ENCODE data around the gene BPIFB3. TPM values are rescaled to one million over a fixed set of nuclear protein-coding genes. Genes with fewer than 3 reads are reported as not detected.

BPIFB3 gene
- total RNA-seq, 1 donor from 2014 or later: not detected

DNA sequence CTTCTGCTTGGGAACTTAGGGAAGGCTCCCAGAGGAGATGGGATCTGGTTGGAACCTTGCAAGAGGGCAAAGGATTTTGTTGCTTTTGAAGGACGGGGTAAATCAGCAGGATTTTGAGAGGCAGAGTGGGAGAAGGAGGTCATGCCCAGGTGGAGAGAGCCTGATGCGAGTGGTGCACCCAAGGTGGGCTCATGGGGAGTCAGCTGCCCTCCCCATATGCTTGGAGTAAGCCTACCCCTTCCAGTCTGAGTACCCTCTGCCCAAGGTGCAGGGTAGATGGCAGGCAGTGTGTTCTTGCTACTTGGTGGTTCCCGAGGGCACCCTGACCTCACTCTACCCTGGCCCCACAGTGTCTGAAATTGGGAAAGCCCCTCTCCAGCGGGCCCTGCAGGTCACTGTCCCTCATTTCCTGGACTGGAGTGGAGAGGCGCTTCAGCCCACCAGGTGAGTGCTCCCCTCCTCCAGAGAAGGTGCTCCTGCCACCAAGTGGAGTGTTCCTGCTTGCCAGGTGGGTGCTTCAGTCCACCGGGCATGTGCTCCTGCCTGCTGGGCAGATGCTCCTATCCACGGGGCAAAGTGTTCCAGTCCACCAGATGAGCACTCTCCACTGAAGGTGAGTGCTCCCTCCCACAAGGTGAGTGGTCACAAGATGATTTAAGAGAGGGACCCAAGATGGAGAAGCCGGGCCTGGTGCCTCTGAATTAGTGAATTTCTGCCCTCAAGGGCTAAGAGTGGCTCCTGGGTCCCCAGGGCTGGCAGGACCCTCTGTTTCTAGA is 42.8 kb upstream of the BPIFB3 start:
- no peak overlapping the region for H3K4me3 ChIP-seq
- no peaks in the 10 kb centered on the region for H3K9me3 ChIP-seq
- no peak overlapping the region for H3K27ac ChIP-seq
- intact Hi-C loops (cut with DNase I): no loop called here
- no peak for DNase-seq (ENCODE audit: low spot score in 2 of 2)
- no peak for TF ChIP-seq CTCF (IDR thresholded peaks at IDR 0.05)
- no peaks in the 10 kb centered on the region for H3K27me3 ChIP-seq
- H3K36me3 ChIP-seq: no peaks in the 10 kb centered on the region
- no peaks in the 10 kb centered on the region for H3K4me1 ChIP-seq

GRCh38 chr20:33012327-33013189 is 41.1 kb upstream of the BPIFB3 start:
- no peak for DNase-seq (ENCODE audit: low spot score in 2 of 2)
- H3K36me3 ChIP-seq: no peaks in the 10 kb centered on the region
- TF ChIP-seq CTCF (IDR thresholded peaks at IDR 0.05): no peak
- no peaks in the 10 kb centered on the region for H3K27me3 ChIP-seq
- no peak overlapping the region for H3K4me3 ChIP-seq
- intact Hi-C loops (cut with DNase I): no loop called here
- H3K27ac ChIP-seq: no peak overlapping the region
- H3K9me3 ChIP-seq: no peaks in the 10 kb centered on the region
- no peaks in the 10 kb centered on the region for H3K4me1 ChIP-seq

GRCh38 chr20:33013701-33014326 is 39.9 kb upstream of the BPIFB3 start:
- Histone ChIP-seq H3K4me3 (no peak overlapping the region), H3K9me3 (no peaks in the 10 kb centered on the region), H3K27me3 (no peaks in the 10 kb centered on the region), H3K27ac (no peak overlapping the region), H3K36me3 (no peaks in the 10 kb centered on the region), H3K4me1 (no peaks in the 10 kb centered on the region)
- intact Hi-C loops (cut with DNase I): no loop called here
- no peak for DNase-seq (ENCODE audit: low spot score in 2 of 2)
- no peak for TF ChIP-seq CTCF (IDR thresholded peaks at IDR 0.05)

GRCh38 chr20:33014336-33015113 is 39.2 kb upstream of the BPIFB3 start:
- DNase-seq (ENCODE audit: low spot score in 2 of 2): no peak
- intact Hi-C loops (cut with DNase I): no loop called here
- Histone ChIP-seq H3K27me3 (no peaks in the 10 kb centered on the region), H3K36me3 (no peaks in the 10 kb centered on the region), H3K27ac (no peak overlapping the region), H3K9me3 (no peaks in the 10 kb centered on the region), H3K4me1 (no peaks in the 10 kb centered on the region), H3K4me3 (no peak overlapping the region)
- no peak for TF ChIP-seq CTCF (IDR thresholded peaks at IDR 0.05)

DNA sequence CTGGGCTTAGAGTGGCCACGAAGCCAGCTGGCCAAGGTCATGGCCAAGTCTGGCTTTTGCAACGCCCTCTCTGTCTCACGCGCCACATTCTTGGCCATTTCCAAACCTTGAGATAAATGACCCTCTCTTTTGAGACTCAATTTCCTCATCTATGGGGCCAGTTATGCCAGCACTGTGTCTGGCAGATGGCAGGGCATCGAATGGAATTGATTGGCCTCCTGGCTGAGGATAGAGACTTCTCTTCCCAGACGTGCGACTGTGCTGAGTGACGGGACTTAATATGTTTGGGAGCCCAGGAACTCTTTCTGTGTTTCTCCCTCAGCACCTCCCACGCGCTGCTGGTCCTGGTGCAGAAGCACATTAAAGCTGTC is 38.6 kb upstream of the BPIFB3 start:
- no peak overlapping the region for H3K27ac ChIP-seq
- H3K27me3 ChIP-seq: no peaks in the 10 kb centered on the region
- DNase-seq (ENCODE audit: low spot score in 2 of 2): no peak
- TF ChIP-seq CTCF (IDR thresholded peaks at IDR 0.05): no peak
- no peaks in the 10 kb centered on the region for H3K9me3 ChIP-seq
- no peaks in the 10 kb centered on the region for H3K4me1 ChIP-seq
- no peak overlapping the region for H3K4me3 ChIP-seq
- intact Hi-C loops (cut with DNase I): no loop called here
- no peaks in the 10 kb centered on the region for H3K36me3 ChIP-seq
